Fibroblast of peridontal ligament (primary cell): Measurements from ENCODE around the gene TSLP.

Experiments used
- DNase-seq: peaks from one replicate; pipeline ENCODE4 v3.0.0-alpha.2; 2010; ENCODE audit errors: extremely low read depth

Gene TSLP

DNA sequence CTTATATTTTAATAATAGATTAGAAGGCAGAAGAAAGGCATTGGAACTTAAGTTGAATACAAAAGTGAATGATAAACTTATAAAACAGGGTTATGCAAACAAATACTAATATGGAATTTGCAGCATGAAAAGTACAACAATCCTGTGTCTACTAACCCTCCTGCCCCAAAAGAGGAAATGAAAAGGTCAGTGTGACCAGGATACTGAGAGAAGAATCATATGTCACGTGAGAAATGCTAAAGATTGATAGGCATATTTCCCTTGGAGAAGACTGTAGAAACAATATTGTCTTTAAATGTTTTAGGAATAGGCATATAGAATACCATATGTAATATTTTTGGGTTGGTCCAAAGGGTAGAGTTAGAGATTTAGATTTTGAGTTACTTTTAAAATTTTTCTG is 24.5 kb downstream of the TSLP start:
- DNase-seq = no peak

DNA sequence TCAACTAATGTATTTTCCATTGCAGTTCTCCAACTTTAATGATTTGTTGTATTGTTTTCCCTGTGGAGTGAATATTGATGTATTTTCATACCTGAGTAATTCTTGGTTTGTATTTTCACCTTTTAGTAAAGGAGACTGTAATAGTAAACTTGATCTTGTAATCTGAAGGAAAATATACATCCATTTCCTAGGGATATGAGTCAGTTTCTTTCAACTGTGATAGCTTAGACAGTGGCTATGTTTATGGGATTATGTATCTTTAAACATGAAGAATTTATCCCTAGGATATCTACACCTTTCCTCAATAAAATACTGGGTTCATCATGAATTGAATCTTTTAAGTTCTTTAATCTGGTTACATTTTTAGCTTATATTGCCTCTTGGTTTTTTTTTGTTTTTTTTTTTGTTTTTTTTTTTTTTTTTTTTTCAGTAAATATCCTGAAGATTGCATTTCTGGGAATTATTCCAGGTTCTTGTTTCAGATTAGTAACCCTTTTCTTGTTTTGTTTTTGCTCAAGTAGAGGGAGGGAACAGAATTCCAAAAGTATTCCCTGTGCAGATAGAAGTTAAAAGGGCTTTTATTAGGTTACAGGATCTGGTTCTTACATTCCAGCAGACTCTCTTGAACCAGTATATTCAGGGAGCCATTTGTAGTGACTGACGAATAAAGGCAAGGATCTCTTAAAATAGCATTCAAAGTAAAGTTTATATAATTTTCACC is 27.7 kb downstream of the TSLP start:
- peak; percentile 44 for DNase-seq

DNA sequence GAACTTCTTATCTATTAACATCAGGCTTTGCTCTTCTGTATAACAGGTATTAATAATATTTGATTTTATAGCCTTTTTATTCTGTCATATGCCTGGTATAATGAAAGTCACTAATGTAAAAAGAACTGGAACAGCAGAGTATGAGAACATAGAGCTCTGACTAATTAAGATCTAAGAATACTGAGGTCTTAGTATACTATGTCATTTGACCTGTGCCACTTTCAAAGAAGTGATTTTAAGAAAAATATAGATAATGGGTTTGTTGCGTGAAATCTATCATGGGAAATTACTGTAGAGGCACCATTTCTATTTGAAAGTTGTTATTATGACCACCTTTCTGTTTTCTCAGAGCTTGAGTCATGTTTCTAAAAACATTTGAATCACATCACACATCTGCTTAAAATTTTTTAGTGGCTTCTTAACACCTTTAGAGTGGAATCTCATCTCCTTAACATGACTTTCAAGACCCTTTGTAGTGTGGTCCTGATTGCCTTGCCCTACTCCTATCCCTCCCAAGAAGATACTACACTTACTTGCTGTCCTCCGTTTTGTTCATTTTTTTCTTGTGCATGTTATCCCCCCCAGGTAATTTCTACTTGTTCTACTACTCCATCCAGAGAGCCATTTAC is 34.9 kb downstream of the TSLP start:
- DNase-seq = no peak

DNA sequence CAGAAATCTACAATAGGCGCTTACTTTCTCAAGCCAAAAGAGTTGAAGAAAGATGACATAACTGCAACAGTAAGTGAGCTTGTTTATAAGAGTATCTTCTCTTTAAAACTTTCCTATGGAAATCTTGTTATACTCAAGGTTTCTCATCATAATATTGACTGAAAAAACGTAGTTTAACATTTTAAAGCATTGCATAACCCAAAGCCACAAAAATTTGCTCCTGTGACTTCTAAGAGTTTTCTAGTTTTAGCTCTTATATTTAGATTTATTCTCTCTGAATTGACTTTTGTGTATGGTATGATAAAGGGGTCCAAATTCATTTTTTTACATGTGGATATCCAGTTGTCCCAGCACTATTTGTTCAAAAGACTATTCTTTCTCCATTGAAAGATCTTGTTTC is 35.9 kb downstream of the TSLP start:
- peak; percentile 42 for DNase-seq

DNA sequence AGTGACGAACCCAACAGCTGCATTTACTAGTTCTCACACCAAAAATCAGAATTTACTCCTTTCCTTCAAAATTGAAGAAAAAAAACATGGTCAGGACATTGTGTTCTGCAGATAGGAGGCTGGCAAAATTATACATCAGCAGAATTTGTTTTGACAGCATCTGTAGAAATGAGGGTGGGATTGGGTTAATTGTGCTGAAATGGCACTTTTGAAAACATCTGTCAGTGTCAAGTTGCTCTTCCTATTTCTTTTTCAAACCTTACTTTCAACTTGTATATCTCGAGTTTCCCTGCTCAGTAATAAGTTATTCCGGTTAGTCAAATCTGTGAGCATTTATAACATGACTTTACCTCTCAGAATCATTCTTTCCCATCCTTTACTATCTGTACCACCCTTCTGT is 40.4 kb downstream of the TSLP start:
- no peak for DNase-seq

DNA sequence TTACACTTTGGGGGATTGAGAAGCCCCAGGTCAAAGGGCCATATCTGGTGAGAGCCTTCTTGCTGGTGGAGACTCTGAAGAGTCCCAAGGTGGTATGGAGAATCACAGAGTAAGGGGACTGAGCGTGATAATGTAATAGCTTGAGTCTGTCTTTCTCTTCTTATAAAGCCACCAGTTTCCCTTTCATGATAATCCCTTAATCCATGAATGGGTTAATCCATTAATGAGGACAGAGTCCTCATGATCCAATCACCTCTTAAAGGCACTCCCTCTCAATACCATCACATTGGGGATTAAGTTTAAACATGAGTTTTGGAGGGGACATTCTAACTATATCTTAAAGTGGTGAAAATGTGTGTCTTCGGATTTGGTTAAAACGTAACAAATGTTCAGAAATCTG is 42.2 kb downstream of the TSLP start:
- DNase-seq = no peak

DNA sequence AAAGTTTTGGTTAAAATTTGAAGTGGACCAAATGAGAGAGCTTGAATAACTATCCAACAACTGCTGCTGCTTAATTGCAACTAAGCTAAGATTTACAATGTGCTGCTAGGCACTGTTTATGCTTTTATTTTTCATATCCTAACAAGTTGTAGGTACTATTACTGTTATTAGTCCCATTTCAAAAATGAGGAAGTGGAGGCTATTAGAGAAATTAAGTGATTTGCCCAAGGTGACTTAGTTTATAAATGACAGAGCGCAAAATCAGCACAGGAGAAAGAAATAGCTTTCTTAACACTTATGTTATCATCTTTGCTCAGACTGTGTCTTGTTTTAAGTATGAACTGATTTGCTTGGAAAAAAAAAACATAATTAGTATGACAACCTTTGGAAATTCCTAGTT is 43.7 kb downstream of the TSLP start:
- DNase-seq = no peak

DNA sequence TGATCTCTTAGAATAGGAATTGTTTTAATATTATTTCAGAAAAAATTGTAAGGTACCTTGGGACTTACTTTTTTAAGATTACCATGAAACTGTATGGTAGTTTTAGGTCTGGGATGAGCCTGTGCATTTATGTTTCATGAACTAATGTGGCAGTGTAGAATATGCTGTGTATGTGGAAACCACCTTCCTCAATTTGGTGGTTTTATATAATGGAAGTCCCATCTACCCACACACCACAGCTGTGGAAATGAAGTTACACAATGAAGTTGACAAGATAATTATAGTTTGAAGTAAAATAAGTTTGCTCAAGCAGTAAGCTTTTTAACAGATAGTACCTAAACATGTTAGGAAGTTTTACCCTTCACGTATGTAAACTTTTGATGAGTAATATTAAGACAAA is 45.0 kb downstream of the TSLP start:
- no peak for DNase-seq

DNA sequence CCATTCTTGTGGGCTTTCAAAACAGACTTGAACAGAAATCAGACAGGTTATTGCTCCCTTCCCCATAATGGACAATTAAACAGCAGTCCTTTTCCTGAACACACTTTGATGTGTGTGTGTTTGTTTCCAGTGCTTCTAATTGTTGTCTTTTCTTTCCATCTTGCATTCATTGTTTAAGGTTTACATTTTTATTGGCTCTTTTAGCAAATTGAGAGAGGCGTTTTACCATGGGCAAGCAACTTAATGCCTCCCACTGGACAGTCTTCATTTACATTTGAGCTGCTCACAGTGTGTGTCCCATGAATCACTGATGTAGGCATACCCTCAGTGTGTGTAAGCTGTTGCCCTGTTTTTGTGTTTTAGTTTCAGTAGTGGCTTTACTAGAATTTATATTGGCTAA is 45.6 kb downstream of the TSLP start:
- DNase-seq = no peak

DNA sequence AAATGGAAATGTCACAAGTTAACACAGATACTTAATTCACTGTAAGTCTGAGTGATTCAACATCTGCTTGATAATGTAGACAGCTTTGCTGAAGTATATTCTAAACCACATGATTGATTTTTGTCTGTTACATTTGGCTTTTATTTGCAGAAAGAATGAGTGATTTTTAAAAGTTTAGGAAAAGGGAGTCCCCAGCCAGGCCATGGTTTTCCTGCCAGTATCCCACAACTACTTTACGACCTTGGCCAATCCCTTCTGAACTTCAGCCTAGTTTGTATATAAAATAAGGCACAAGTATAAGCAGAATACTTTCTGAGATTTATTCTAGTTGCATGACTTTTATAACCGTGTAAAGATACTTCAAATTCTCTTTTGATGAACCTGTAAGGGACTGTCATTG is 47.7 kb downstream of the TSLP start:
- DNase-seq = no peak

DNA sequence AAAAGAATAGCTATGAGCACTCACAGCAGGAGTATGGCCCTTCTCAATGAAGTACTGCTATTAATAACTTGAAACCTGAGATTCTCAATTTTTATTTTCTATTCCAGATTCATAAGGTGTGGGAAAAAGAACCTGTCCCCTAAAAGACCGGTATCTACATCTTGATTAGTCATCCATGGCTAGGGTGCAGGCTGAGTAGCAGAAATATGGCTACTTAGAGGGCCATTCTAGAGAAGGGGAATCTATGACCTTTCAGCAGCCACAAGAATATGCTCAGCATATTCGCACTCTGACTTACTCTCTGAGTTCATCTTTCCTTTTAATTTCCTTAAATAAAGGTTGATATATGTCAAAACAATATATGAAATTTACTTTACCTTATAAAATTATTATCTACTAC is 48.3 kb downstream of the TSLP start:
- DNase-seq = no peak

DNA sequence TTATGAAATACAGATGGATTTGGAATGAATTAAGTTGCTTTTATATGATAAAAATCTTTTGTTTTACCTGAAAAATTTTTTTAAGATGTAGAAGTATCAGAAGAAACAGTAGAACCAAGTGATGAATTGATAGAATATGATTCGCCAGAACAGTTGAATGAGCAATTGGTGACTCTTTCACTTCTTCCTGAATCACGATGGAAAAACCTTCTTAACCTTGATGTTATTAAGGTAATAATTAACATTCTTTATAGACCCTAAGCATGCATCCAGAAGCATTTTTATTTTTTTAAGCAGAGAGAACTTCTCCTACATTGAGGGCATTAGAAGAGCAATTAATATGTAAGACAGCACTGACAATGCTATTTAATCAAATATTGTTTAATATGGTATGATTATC is 49.4 kb downstream of the TSLP start:
- DNase-seq = no peak

DNA sequence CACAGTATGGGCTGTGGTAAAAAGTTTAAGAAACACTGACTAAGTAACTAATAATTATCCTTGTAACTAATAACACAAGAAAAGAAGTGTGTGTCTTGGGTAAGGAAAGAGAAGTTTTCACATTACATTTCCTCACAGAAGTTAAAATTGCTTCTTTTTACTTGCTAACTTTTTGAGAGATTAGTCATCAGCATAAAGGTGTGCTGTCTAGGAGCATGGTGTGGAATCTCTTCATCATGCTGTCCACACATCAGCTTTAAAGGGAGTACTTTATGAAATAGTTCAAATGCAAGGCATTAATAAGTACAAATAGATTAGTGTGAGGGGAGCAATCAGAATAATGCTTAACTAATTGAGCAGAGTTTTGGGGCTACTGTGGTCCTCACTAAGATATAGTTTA is 50.4 kb downstream of the TSLP start:
- DNase-seq = no peak

DNA sequence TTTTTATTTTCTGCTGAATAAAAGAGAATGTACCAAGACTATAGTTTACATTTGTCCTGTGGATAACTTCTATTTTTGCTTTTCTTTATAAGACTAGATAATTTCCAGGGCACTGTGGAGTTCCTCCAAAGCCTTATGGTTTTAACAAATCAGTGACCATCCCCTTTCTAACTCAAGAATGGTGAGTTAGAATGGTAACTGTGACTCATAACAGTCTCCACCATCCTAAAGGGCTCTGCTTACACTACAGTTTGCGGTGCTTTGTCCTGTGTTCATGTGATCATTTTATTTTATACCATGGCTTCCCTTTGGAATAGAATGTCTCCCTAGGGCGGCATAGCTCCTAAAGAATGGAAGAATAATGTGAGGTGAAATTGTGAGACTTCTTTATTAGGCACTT is 50.9 kb downstream of the TSLP start:
- DNase-seq = no peak

DNA sequence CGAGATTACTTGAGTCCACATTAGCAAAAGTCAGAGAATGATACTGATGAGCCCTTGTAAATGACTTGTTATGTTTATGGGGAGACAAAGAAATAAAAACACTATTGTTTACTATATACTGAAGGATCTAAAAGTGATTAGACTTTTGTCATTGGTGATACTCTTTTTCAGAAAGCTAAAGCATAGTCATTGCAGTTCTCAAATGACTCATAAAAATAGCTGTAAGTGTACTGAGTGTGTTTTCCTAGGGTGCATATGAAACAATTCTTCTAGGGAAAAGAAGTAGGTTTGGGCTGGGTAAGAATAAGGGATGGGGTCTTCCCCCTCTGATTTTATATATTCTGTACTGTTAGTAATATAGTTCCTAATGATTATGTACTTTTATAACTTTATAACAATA is 53.3 kb downstream of the TSLP start:
- DNase-seq = no peak

DNA sequence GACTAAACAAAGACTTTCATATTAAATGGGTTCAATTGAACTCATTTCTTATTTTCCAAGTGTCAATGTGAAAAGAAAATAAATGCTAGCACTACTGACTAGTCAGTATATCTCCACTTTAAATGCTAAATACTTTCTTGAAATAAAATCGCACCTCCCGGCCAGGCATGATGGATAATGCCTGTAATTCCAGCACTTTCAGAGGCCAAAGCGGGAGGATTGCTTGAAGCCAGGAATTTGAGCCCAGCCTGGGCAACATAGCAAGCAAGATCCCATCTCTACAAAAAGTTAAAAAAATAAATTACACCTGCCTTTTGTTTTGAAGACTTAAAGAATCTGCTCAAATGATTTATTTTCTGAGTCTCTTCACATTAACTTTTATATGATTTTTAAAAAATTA is 55.4 kb downstream of the TSLP start:
- no peak for DNase-seq
